ENCODE data around the gene GPR151.

GPR151 gene

DNA sequence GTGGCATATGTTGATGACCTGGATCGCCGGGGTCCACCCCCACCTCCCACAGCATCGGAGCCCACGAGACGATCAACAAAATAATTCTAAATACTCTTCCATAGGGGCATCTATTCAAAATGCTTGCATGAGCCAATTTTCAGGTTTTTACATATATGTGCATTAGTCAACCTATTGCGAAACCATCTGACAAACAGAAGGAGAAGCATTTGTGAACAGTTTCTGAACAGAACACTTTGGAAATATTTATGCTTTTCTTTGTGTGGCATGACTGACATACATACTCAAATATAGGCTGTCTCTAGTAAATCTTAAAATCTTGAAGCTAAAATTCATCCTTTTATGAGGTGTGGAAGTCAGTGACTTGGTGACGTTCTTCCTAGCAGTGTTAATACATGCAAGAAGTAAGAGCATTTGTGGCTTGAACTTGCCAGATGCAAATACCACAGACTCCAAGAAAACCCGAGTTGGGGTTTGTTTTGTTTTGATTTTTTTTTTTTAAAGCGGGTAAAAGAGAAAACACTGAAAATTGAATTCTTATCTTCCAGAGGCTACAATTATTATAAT, 5.3 kb downstream of the GPR151 start:
- Histone ChIP-seq H3K27me3 (ENCODE audit: insufficient read depth, poor library complexity, severe bottlenecking) (no peaks in the 10 kb centered on the region), H3K27ac (replicated peaks) (no peak overlapping the region), H3K4me3 (replicated peaks; ENCODE audit: insufficient read depth, low read length) (no peak overlapping the region)
- TF ChIP-seq GABPA (IDR thresholded peaks at IDR 0.05; ENCODE audit: low read depth) (no peak), CTCF (IDR thresholded peaks at IDR 0.05; ENCODE audit: insufficient read depth, low read length) (no peak), POLR2AphosphoS5 (IDR thresholded peaks at IDR 0.05; ENCODE audit: low read depth) (no peak), SPI1 (IDR thresholded peaks at IDR 0.05; ENCODE audit: borderline replicate concordance, low read depth) (no peak)
- TF ChIP-seq, protein P1, sequence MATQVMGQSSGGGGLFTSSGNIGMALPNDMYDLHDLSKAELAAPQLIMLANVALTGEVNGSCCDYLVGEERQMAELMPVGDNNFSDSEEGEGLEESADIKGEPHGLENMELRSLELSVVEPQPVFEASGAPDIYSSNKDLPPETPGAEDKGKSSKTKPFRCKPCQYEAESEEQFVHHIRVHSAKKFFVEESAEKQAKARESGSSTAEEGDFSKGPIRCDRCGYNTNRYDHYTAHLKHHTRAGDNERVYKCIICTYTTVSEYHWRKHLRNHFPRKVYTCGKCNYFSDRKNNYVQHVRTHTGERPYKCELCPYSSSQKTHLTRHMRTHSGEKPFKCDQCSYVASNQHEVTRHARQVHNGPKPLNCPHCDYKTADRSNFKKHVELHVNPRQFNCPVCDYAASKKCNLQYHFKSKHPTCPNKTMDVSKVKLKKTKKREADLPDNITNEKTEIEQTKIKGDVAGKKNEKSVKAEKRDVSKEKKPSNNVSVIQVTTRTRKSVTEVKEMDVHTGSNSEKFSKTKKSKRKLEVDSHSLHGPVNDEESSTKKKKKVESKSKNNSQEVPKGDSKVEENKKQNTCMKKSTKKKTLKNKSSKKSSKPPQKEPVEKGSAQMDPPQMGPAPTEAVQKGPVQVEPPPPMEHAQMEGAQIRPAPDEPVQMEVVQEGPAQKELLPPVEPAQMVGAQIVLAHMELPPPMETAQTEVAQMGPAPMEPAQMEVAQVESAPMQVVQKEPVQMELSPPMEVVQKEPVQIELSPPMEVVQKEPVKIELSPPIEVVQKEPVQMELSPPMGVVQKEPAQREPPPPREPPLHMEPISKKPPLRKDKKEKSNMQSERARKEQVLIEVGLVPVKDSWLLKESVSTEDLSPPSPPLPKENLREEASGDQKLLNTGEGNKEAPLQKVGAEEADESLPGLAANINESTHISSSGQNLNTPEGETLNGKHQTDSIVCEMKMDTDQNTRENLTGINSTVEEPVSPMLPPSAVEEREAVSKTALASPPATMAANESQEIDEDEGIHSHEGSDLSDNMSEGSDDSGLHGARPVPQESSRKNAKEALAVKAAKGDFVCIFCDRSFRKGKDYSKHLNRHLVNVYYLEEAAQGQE (IDR thresholded peaks at IDR 0.05; ENCODE audit: insufficient replicate concordance, low read depth) = no peak
- peak in 1 of 2 experiments; percentile 5 for DNase-seq (ENCODE audit: low read depth in 1 of 2, low spot score in 1 of 2)

- H3K27ac ChIP-seq (replicated peaks) = no peak overlapping the region
- DNase-seq (ENCODE audit: low read depth in 1 of 2, low spot score in 1 of 2) = no peak
- H3K27me3 ChIP-seq (ENCODE audit: insufficient read depth, poor library complexity, severe bottlenecking) = no peaks in the 10 kb centered on the region
- H3K4me3 ChIP-seq (replicated peaks; ENCODE audit: insufficient read depth, low read length) = no peak overlapping the region
- TF ChIP-seq, protein P1 (IDR thresholded peaks at IDR 0.05; ENCODE audit: insufficient replicate concordance, low read depth) = no peak
- TF ChIP-seq POLR2AphosphoS5 (IDR thresholded peaks at IDR 0.05; ENCODE audit: low read depth) = no peak
- no peak for TF ChIP-seq GABPA (IDR thresholded peaks at IDR 0.05; ENCODE audit: low read depth)
- no peak for TF ChIP-seq CTCF (IDR thresholded peaks at IDR 0.05; ENCODE audit: insufficient read depth, low read length)
- TF ChIP-seq SPI1 (IDR thresholded peaks at IDR 0.05; ENCODE audit: borderline replicate concordance, low read depth) = no peak
Observed at GRCh38 chr5:146507428-146507827, 8.6 kb downstream of the GPR151 start.

- DNase-seq (ENCODE audit: low read depth in 1 of 2, low spot score in 1 of 2) = no peak
- no peak overlapping the region for H3K4me3 ChIP-seq (replicated peaks; ENCODE audit: insufficient read depth, low read length)
- TF ChIP-seq SPI1 (IDR thresholded peaks at IDR 0.05; ENCODE audit: borderline replicate concordance, low read depth) (no peak), CTCF (IDR thresholded peaks at IDR 0.05; ENCODE audit: insufficient read depth, low read length) (no peak)
Observed at GRCh38 chr5:146499680-146500079, 16.3 kb downstream of the GPR151 start.

GRCh38 chr5:146494656-146495055, 21.3 kb downstream of the GPR151 start:
- TF ChIP-seq SPI1 (IDR thresholded peaks at IDR 0.05; ENCODE audit: borderline replicate concordance, low read depth) = no peak
- TF ChIP-seq GABPA (IDR thresholded peaks at IDR 0.05; ENCODE audit: low read depth) = no peak
- TF ChIP-seq, protein P1 (IDR thresholded peaks at IDR 0.05; ENCODE audit: insufficient replicate concordance, low read depth) = no peak
- TF ChIP-seq CTCF (IDR thresholded peaks at IDR 0.05; ENCODE audit: insufficient read depth, low read length) = no peak
- no peak for TF ChIP-seq POLR2AphosphoS5 (IDR thresholded peaks at IDR 0.05; ENCODE audit: low read depth)
- DNase-seq (ENCODE audit: low read depth in 1 of 2, low spot score in 1 of 2) = no peak
- no peaks in the 10 kb centered on the region for H3K27me3 ChIP-seq (ENCODE audit: insufficient read depth, poor library complexity, severe bottlenecking)
- H3K27ac ChIP-seq (replicated peaks) = no peak overlapping the region
- no peak overlapping the region for H3K4me3 ChIP-seq (replicated peaks; ENCODE audit: insufficient read depth, low read length)

More at GRCh38 chr5:146499680-146500079, 16.3 kb downstream of the GPR151 start:
- H3K27ac ChIP-seq (replicated peaks) = no peak overlapping the region
- H3K27me3 ChIP-seq (ENCODE audit: insufficient read depth, poor library complexity, severe bottlenecking) = no peaks in the 10 kb centered on the region
